ENCODE data around the gene OFD1.

Gene OFD1

DNA sequence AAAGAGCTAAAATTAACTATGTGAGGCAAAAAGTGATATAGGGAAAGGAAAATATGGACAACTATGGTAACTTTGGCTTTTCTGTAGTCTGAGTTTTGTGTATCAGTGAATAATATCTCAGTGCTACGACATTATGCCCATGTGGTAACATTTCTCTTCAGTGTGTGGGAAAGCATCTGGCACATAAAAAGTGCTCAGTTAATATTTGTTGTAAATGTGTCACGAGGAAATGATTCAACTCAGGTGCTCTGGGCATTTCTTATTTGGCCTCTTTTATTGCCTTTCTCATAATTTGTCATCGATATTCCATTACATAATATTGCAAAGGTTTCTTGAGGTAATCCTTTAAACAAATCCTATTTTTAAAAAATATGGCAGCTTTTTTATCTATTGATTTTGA is 17.6 kb downstream of the OFD1 start:
- no peak overlapping the region for H3K4me3 ChIP-seq (ENCODE audit: extremely low read depth, insufficient read depth, low read length, poor library complexity, severe bottlenecking)
- H3K9me3 ChIP-seq (ENCODE audit: control insufficient read depth, low read length) = no peaks in the 10 kb centered on the region
- H3K36me3 ChIP-seq (ENCODE audit: control insufficient read depth, insufficient read depth, low read length) = peaks cover 50% of the 10 kb centered on the region
- no peak overlapping the region for H3K27ac ChIP-seq (ENCODE audit: low read depth, low read length, severe bottlenecking)
- no peaks in the 10 kb centered on the region for H3K4me1 ChIP-seq (ENCODE audit: control insufficient read depth, insufficient read depth, low read length, poor library complexity, severe bottlenecking)
- 100% methylated on average over 1 of the region's 3 CpGs for WGBS, 2 experiments (ENCODE audit: insufficient coverage in 2 of 2)

GRCh38 chrX:13752646-13753045 is 18.1 kb downstream of the OFD1 start:
- no peak overlapping the region for H3K4me3 ChIP-seq (ENCODE audit: extremely low read depth, insufficient read depth, low read length, poor library complexity, severe bottlenecking)
- no peaks in the 10 kb centered on the region for H3K4me1 ChIP-seq (ENCODE audit: control insufficient read depth, insufficient read depth, low read length, poor library complexity, severe bottlenecking)
- no peaks in the 10 kb centered on the region for H3K9me3 ChIP-seq (ENCODE audit: control insufficient read depth, low read length)
- no peak overlapping the region for H3K27ac ChIP-seq (ENCODE audit: low read depth, low read length, severe bottlenecking)
- H3K36me3 ChIP-seq (ENCODE audit: control insufficient read depth, insufficient read depth, low read length) = peaks cover 49% of the 10 kb centered on the region
- WGBS, 2 experiments (ENCODE audit: insufficient coverage in 2 of 2) = 86% methylated on average over 2 of the region's 3 CpGs; no CpG with 5 or more reads in 1 of the 2 experiments

DNA sequence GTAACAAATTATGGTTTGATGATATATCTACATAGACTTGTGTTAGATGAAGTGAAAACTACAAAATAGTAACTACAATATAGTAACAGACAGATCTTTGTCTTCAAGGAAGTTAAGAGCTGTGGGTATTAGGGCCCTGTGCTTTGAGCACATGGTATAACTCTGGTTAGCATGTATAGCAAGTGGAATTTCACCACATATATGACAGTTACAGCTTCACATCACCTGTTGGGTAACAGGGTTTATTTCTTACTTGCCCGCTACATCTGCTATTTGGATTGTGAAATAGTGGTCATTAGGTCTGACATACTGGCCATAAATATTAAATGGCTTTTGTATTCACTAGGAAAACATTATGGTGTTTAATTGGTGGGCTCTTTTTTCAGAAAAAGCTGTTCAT is 20.2 kb downstream of the OFD1 start:
- Histone ChIP-seq H3K4me3 (ENCODE audit: extremely low read depth, insufficient read depth, low read length, poor library complexity, severe bottlenecking) (no peak overlapping the region), H3K27ac (ENCODE audit: low read depth, low read length, severe bottlenecking) (no peak overlapping the region), H3K36me3 (ENCODE audit: control insufficient read depth, insufficient read depth, low read length) (peaks cover 61% of the 10 kb centered on the region), H3K4me1 (ENCODE audit: control insufficient read depth, insufficient read depth, low read length, poor library complexity, severe bottlenecking) (no peaks in the 10 kb centered on the region), H3K9me3 (ENCODE audit: control insufficient read depth, low read length) (no peaks in the 10 kb centered on the region)
- 100% methylated on average over 1 of the region's 1 CpG; no CpG with 5 or more reads in 1 of the 2 experiments for WGBS, 2 experiments (ENCODE audit: insufficient coverage in 2 of 2)

DNA sequence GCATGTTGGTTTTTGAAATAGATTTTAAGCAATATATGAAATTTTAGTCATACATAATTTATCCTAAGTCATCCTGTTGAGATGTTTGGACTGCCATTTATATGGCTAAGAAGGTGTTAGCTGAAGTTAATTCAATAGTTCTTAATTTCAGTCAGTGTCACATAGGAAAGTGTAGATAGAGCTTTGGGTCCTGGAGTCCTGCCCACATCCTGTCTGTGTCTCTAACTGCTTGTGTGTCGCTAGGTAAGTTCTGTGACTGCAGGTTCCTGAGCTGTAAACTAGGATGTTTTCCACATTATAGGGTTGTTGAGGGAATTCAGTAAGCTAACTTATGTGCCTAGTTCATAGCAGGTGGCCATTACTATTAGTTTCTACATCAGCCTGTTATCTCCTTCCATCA is 20.7 kb downstream of the OFD1 start:
- H3K36me3 ChIP-seq (ENCODE audit: control insufficient read depth, insufficient read depth, low read length) = peaks cover 62% of the 10 kb centered on the region
- H3K27ac ChIP-seq (ENCODE audit: low read depth, low read length, severe bottlenecking) = no peak overlapping the region
- H3K4me3 ChIP-seq (ENCODE audit: extremely low read depth, insufficient read depth, low read length, poor library complexity, severe bottlenecking) = no peak overlapping the region
- 80% methylated on average over 1 of the region's 1 CpG; no CpG with 5 or more reads in 1 of the 2 experiments for WGBS, 2 experiments (ENCODE audit: insufficient coverage in 2 of 2)
- no peaks in the 10 kb centered on the region for H3K9me3 ChIP-seq (ENCODE audit: control insufficient read depth, low read length)
- no peaks in the 10 kb centered on the region for H3K4me1 ChIP-seq (ENCODE audit: control insufficient read depth, insufficient read depth, low read length, poor library complexity, severe bottlenecking)

GRCh38 chrX:13756381-13756780 is 21.8 kb downstream of the OFD1 start:
- H3K4me1 ChIP-seq (ENCODE audit: control insufficient read depth, insufficient read depth, low read length, poor library complexity, severe bottlenecking) = no peaks in the 10 kb centered on the region
- H3K27ac ChIP-seq (ENCODE audit: low read depth, low read length, severe bottlenecking) = no peak overlapping the region
- no peak overlapping the region for H3K4me3 ChIP-seq (ENCODE audit: extremely low read depth, insufficient read depth, low read length, poor library complexity, severe bottlenecking)
- WGBS, 2 experiments (ENCODE audit: insufficient coverage in 2 of 2) = no CpG with 5 or more reads among the region's 4 CpGs
- no peaks in the 10 kb centered on the region for H3K9me3 ChIP-seq (ENCODE audit: control insufficient read depth, low read length)
- peaks cover 62% of the 10 kb centered on the region for H3K36me3 ChIP-seq (ENCODE audit: control insufficient read depth, insufficient read depth, low read length)

- 100% methylated on average over 1 of the region's 8 CpGs; no CpG with 5 or more reads in 1 of the 2 experiments for WGBS, 2 experiments (ENCODE audit: insufficient coverage in 2 of 2)
- H3K9me3 ChIP-seq (ENCODE audit: control insufficient read depth, low read length) = no peaks in the 10 kb centered on the region
- no peak overlapping the region for H3K27ac ChIP-seq (ENCODE audit: low read depth, low read length, severe bottlenecking)
- H3K4me3 ChIP-seq (ENCODE audit: extremely low read depth, insufficient read depth, low read length, poor library complexity, severe bottlenecking) = no peak overlapping the region
- H3K4me1 ChIP-seq (ENCODE audit: control insufficient read depth, insufficient read depth, low read length, poor library complexity, severe bottlenecking) = no peaks in the 10 kb centered on the region
- H3K36me3 ChIP-seq (ENCODE audit: control insufficient read depth, insufficient read depth, low read length) = peaks cover 73% of the 10 kb centered on the region
Measured at GRCh38 chrX:13759152-13759718, 24.7 kb downstream of the OFD1 start.

GRCh38 chrX:13760426-13760825 is 25.9 kb downstream of the OFD1 start:
- 94 to 100% methylated on average over 4 to 5 of the region's 13 CpGs for WGBS, 2 experiments (ENCODE audit: insufficient coverage in 2 of 2)
- Histone ChIP-seq H3K36me3 (ENCODE audit: control insufficient read depth, insufficient read depth, low read length) (peaks cover 70% of the 10 kb centered on the region), H3K4me3 (ENCODE audit: extremely low read depth, insufficient read depth, low read length, poor library complexity, severe bottlenecking) (no peak overlapping the region), H3K9me3 (ENCODE audit: control insufficient read depth, low read length) (no peaks in the 10 kb centered on the region), H3K27ac (ENCODE audit: low read depth, low read length, severe bottlenecking) (no peak overlapping the region), H3K4me1 (ENCODE audit: control insufficient read depth, insufficient read depth, low read length, poor library complexity, severe bottlenecking) (no peaks in the 10 kb centered on the region)

- H3K9me3 ChIP-seq (ENCODE audit: control insufficient read depth, low read length) = no peaks in the 10 kb centered on the region
- H3K4me1 ChIP-seq (ENCODE audit: control insufficient read depth, insufficient read depth, low read length, poor library complexity, severe bottlenecking) = no peaks in the 10 kb centered on the region
- 60% methylated on average over 1 of the region's 7 CpGs; no CpG with 5 or more reads in 1 of the 2 experiments for WGBS, 2 experiments (ENCODE audit: insufficient coverage in 2 of 2)
- H3K4me3 ChIP-seq (ENCODE audit: extremely low read depth, insufficient read depth, low read length, poor library complexity, severe bottlenecking) = no peak overlapping the region
- H3K27ac ChIP-seq (ENCODE audit: low read depth, low read length, severe bottlenecking) = no peak overlapping the region
- H3K36me3 ChIP-seq (ENCODE audit: control insufficient read depth, insufficient read depth, low read length) = peaks cover 69% of the 10 kb centered on the region
Measured at GRCh38 chrX:13761606-13762414, 27.3 kb downstream of the OFD1 start.

- Histone ChIP-seq H3K9me3 (ENCODE audit: control insufficient read depth, low read length) (no peaks in the 10 kb centered on the region), H3K36me3 (ENCODE audit: control insufficient read depth, insufficient read depth, low read length) (peaks cover 61% of the 10 kb centered on the region), H3K4me3 (ENCODE audit: extremely low read depth, insufficient read depth, low read length, poor library complexity, severe bottlenecking) (no peak overlapping the region), H3K4me1 (ENCODE audit: control insufficient read depth, insufficient read depth, low read length, poor library complexity, severe bottlenecking) (no peaks in the 10 kb centered on the region), H3K27ac (ENCODE audit: low read depth, low read length, severe bottlenecking) (no peak overlapping the region)
- WGBS, 2 experiments (ENCODE audit: insufficient coverage in 2 of 2) = 93% methylated on average over 2 of the region's 8 CpGs; no CpG with 5 or more reads in 1 of the 2 experiments
Measured at GRCh38 chrX:13763489-13763888, 28.9 kb downstream of the OFD1 start.

DNA sequence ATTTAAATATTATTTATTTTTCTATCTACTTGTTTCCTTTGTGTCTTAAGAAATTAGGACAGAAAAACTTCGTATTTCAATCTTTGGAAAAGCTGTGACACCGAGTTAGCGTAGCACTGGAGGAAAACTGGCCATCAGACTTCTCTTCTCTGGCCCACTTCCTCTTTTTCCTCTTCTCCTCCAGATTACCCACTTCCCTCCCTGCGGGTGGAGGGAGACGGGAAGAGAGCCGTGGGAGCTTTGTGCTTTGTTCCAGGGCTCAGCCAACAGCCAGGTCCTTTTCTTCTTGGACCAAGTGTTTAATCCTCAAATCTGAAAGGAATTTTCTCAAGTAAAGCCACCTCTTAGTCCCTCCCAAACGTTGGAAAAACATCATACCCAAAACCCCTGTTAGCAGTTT is 29.7 kb downstream of the OFD1 start:
- no peaks in the 10 kb centered on the region for H3K4me1 ChIP-seq (ENCODE audit: control insufficient read depth, insufficient read depth, low read length, poor library complexity, severe bottlenecking)
- H3K36me3 ChIP-seq (ENCODE audit: control insufficient read depth, insufficient read depth, low read length) = peaks cover 55% of the 10 kb centered on the region
- no peak overlapping the region for H3K4me3 ChIP-seq (ENCODE audit: extremely low read depth, insufficient read depth, low read length, poor library complexity, severe bottlenecking)
- H3K27ac ChIP-seq (ENCODE audit: low read depth, low read length, severe bottlenecking) = no peak overlapping the region
- WGBS, 2 experiments (ENCODE audit: insufficient coverage in 2 of 2) = 93% methylated on average over 3 of the region's 7 CpGs; no CpG with 5 or more reads in 1 of the 2 experiments
- no peaks in the 10 kb centered on the region for H3K9me3 ChIP-seq (ENCODE audit: control insufficient read depth, low read length)

- no peaks in the 10 kb centered on the region for H3K4me1 ChIP-seq (ENCODE audit: control insufficient read depth, insufficient read depth, low read length, poor library complexity, severe bottlenecking)
- H3K27ac ChIP-seq (ENCODE audit: low read depth, low read length, severe bottlenecking) = no peak overlapping the region
- no peaks in the 10 kb centered on the region for H3K9me3 ChIP-seq (ENCODE audit: control insufficient read depth, low read length)
- WGBS, 2 experiments (ENCODE audit: insufficient coverage in 2 of 2) = 51% methylated on average over 2 of the region's 6 CpGs; no CpG with 5 or more reads in 1 of the 2 experiments
- no peak overlapping the region for H3K4me3 ChIP-seq (ENCODE audit: extremely low read depth, insufficient read depth, low read length, poor library complexity, severe bottlenecking)
- peaks cover 55% of the 10 kb centered on the region for H3K36me3 ChIP-seq (ENCODE audit: control insufficient read depth, insufficient read depth, low read length)
Measured at GRCh38 chrX:13764765-13765164, 30.2 kb downstream of the OFD1 start.

Data from mesodermal cell (in vitro differentiated cells).